Measurements from ENCODE around the gene SEC22A.

Gene SEC22A

DNA sequence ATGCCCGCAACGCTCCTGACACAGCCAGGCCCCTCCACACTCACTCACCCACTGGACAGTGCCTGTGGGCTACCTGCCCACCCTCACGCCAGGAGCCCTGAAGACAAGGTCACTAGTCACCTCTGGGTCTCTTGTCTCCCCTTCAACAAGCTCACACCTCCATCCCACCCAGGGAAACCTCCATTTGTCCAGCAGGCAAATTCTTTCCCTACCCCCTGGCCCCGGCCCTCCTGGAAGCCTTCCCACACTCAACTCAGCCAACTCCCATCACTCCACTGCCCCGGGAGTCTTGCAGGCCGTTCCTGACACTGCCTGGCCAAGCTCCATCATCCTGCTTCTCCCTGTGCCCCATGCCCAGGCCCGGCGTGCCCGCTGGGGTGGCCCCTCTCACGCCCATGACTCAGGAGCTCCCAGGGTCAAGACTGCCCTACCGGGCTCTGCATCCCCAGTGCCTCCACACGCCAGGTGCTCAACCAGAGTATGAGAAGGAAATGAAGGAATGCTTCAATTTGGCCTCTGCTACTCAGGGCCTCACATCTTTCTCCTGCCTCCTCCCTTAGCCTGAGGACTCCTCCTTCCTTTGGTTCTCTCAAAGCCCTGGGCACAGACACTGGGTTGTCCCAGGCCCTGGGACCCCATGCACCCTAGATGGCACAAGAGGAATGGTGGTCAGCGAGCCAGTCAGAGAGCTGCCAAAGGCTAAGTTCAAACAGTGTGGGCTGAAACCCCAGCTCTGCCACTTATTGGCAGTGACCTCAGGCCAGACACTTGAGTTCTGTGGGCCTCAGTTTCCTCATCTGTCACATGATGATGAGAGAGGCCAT, 88.6 kb downstream of the SEC22A start:
- no peak for DNase-seq

DNA sequence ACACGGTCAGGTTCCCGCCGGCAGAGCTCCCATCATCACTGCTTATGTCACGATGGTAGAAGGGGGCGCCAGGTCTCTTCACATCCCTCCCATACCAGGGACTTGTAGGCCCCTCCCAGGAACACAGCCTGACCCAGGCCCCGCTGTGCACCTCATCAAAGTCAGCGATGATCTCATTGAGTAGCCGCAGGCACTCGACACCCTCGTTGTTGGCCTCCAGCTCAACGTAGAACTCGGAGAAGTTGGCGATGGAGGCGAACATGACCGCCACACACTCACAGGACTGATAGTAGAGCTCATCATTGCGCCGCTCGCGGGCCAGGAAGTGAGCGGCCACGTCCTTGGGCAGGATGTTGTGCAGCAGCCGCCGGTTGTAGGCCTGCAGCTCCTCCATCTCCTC, 89.2 kb downstream of the SEC22A start:
- DNase-seq: no peak

DNA sequence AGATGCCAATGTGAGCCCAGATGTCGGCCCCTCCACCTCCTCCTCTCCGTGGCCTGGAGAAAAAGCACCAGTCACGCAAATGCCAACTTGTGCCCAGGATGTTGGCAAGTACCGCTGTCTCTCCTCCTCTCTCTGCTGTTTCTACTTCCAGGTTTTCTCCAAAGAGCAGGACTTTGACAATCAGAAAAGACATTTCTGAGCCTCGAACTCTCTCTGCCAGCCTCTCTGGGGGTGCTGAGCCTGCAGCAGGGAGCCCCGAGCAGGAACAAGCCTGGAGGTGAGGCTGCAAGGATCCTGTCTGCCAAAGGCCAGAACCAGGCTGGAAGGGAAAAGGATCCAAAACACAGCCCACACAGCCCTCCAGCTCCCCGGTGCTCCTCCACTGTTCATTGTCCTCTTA, 89.7 kb downstream of the SEC22A start:
- DNase-seq: no peak

DNA sequence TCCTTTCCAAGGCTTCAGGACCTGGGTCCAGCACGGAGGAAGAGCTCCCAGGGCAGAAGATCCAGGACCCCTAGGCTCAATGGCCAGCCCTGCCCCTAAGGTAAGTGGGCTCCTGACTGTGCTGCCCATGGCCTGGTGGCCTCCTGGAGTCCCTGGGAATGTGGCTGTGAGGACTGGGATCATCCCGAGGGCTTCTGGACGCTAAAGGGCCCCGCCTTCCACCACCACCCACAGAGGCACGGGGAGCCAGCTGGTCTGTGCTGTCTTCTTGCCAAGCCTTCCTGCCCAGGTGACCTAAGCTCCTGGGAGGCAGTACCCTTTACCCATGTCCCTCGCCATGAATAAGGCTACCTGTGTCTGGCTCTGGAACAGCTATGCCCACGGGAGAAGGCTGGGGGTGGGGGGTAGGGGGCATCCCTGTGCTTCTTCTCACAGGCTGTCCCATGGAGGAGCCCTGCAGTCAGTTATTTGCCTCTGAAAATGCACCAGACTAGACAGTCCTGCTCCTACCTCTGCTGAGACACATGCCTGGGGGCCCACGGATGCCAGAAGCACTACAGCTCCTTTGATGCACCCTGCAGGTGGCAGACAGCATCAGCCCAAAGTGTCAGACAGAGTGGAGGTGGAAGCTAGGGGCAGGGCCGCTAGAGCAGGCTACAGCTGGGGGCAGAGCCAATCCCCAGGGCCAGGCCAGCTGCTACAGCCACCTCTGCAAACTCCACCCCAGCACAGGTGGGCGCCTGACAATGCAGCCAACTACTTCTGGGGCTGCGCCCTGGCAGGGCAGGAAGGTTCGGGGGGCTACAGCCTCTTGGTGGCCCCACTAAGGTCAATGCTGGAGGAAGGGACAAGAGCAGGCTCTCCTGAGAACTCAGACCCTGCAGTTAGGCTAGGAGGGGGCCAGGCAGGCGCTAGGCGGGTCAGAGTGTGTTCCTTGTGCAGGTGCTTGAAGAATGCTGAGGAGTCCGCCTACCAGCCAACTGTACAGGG, 90.9 kb downstream of the SEC22A start:
- no peak for DNase-seq

DNA sequence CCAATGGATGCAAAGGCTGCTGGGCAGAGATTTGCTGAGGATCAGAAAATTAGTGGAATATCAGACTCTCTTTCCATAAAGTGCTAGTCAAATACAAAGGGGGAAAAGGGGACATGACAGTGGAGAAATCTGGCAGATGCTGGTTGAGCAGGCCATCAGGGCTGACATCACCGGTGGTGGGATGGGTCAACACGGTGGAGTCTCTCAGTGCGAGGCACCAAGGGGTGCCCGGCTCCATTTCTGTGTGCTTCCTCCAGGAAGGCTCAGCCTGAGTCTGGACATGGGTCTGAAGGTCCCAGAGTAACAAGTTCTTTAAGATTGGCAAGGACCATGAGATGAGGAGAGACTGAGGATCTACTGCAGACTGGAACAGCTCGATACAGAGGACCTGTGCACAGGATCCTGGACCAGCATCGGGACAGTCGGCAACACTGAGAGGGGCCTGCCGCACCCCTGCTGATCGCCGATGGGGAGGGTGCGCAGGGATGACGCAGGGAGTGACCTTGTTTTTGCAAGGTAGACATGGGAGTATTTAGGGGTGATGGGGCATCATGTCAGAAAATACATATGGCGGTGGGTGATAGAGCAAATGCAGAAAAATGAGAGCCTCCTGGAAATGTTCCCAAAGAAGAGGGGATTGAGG, 92.7 kb downstream of the SEC22A start:
- no peak for DNase-seq

DNA sequence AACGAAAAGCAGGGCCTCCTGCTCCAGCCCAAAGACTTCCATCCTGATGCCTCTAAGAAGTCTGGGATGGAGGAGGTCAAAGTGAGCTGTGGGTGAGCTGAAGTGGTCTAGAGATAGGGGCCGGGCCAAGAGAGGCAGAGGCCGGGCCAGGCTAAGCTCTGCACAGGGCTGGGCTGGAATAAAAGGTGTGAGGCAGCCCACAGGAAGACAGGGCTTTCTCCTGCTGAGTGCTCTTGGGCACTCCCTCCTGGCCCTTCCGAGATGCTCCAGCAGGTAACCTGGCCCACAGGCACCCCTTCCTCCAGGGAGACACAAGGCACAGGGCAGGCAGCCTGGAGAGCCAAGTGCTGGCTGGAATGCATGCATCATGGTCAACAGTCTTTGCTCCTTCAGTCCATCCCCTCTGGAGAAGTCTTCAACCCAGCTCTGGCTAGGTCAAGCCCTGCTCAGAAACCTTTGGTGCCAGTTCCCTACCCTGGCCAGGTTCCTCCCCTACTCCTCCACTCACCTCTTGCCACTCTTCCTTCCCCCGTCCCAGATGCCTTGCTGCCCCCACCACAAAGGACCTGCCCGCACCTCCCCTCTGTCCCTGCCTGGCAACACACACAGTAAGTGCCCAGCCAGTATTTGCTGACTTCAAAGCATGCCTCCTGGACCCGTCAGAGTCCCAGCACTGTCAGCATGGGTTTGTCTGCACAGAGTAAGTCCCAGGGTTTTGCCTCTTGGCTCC, 93.6 kb downstream of the SEC22A start:
- DNase-seq: no peak

DNA sequence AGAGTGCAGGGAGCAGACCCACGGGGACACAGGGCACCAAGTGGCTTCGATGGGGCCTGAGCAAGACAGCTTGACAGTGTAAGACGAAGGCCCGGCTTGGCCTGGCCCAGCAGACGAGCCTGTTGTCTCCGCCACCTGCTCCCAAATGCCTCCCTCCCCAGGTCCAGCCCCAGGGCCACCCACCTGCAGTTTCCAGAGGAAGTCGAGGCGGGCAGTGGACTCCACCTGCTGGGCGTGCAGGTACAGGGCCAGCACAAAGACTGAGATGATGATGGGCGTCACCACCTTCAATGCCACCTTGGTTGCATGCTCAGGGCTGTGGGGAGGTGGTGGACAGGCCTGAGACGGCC, 94.1 kb downstream of the SEC22A start:
- no peak for DNase-seq

DNA sequence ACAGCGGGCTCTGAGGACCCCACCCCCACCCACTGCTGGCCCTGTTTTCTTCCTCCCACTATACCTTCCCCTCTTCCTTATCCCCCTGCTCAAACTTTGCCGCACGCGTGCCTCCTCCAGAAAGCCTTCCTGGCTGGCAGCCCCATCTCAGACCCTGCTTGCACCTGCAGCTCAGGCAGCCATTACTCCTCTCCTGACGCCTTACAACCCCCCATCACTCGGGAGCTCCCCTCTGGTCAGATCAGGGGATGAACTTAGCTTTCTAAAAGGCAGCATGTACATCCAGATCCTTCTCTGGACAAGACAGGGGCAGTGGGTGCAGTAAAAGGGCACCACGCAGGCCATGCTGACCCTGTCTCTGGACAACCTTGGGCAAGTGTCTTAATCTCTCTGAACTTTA, 94.5 kb downstream of the SEC22A start:
- DNase-seq: no peak

DNA sequence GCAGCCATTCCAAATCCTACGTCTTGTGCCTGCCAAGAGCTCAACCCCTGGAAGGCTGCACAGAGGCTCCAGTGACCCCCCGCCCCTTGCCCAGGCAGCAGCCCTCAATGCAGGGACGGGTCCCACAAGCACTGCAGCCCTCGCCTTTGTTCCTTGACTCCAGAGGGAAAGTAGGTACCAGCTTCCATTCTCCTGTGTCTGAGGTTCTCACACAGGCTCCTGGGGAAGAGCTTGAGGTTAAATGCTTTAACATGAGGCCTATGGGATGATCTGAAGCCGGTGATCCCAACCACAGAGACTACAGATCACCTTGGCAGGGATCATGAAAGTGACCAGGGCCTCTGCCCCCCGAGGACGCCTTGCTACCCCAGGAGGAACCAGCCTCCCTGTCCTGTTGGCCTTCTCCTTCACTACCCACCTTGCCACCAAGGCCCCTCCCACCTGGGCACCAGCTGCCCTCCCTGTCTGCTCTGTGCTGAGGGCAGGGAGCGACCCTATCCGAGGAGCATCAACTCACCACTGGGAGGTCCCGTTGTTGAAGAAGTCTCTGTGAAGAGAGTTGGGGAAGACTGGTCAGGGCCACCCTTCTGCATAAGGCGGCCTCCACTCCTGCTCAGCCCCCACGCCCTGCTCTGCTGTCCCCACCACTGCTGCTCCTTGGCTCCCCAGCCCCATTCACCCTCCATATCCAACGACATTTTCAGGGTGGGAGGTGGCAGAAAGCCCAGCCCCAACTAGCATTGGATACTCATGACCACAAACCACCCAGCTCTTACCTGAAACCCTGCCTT, 95.3 kb downstream of the SEC22A start:
- no peak for DNase-seq

DNA sequence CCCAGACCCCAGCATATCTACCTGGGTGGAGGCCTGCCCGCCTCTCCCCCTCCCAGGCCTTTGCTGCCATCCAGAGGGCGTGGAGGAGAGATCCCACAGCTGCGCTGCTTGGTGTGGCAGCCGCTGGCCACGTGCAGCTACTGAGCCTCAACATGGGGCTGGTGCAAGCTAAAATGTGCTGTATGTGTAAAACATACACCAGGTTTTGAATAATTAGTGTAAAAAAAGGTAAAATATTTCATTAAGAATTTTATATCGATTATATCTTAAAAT, 95.8 kb downstream of the SEC22A start:
- DNase-seq: no peak

DNA sequence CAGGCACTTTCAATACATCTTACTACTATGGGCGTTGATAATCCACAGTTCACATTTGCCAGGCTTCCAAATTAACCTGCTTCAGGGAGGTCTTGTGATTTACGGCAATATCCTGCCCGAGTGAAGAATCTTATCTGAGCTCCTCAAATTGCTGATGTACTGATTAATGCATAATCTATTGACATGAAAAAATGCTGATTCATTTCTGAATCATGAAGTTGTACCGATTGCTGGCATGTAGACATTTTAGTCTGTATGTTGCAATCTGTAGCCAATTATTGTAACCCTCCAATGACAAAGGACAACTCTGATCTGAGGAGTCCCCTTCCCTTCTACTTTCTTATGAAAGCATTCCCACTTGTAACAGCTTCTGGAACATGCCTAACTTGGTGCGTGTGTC, 97.2 kb downstream of the SEC22A start:
- no peak for DNase-seq

DNA sequence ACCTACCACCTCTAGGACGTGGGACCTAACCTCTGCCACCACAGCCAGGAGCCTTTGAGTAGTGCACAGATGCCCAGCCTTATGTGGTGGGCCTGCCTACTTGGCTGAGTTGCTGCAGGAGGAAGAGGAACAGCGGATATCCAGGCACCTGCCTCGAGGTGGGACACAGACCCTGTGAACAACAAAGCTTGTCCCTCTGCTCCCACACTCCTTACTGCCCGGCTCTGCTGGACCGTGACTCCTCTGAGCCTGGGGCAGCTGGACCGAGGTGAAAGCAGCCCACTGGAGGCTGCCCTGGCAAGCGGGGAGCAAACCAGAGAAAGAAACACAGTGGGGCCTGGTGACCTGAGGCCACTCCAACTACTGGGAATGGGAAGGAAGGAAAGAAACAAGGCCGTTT, 97.8 kb downstream of the SEC22A start:
- DNase-seq: no peak

DNA sequence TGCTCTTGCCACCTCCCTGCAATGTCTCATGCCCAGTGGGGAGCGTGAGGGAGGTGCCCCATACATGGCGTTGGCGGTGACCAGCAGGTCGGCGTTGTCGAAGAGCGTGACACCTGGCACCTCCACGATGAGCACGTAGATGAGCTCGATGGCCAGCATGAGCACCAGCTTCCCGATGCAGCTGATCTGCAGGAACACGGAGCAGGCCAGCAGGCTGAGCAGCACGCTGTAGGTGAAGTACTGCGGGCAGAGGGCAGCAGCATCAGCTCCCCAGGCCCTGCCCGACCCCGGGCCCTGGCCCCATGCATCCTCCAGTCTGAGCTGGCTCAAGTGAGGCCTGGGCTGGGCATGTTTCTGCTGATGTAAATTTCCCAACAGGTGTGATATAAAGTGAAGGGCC, 98.3 kb downstream of the SEC22A start:
- no peak for DNase-seq

DNA sequence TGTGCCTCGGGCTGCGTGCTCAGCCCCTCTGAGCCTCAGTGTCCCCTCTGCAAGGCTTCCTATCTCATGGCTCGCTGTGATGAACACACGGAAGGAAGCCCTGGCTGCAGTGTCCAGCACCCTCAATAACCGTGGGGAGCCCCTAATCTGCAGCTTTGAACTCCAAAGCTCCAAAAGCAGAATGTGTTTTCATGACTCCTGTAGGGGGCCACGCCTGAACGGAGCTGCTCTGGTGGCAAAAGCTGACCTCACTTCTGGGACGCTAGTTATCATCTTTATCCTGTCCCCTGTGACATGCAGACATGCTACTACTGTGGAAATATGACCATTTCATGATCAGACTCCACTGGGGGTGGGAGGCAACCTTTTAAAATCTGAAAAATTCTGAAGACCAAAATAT, 98.8 kb downstream of the SEC22A start:
- DNase-seq: no peak

DNA sequence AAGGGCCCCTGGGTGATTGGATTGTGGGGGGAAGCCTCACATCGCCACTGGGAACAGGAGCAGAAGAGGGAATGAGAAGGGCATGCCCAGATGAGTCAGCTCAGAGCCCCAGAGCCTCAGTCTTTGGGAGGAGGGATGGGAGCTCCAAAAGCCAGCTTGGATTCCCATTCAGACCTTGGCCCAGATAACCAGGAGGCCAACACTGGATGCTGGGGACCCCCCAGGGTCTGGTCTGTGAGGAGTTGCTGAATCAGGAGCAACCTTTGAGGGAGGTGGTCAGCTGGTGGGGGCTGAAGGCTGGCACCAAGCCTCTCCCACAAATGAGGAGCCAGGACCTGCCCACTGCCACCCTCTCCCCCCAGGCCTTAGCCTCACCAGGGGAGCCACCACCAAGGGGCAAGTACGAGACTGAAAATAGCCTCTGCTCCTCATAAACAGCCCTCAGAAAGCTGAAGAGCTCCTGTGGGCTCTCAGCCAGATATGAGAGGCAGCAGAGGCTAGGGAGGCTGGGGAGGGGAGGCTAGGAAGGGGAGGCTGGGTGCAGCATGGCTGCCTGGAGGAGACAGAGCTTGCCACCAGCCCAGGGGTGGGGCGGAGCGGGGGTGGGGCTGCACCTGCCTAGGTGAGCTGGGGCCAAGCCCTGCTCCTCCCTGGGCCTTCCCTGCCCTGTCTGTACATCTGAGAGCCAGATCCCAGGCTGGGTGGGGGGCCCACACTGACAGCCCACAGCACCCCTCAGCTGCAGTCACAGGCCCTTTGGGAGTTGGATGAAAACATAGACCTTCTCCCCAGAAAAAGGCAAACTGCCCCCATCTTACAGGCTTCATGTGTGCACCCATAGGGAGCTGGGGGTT, 99.8 kb downstream of the SEC22A start:
- no peak for DNase-seq

DNA sequence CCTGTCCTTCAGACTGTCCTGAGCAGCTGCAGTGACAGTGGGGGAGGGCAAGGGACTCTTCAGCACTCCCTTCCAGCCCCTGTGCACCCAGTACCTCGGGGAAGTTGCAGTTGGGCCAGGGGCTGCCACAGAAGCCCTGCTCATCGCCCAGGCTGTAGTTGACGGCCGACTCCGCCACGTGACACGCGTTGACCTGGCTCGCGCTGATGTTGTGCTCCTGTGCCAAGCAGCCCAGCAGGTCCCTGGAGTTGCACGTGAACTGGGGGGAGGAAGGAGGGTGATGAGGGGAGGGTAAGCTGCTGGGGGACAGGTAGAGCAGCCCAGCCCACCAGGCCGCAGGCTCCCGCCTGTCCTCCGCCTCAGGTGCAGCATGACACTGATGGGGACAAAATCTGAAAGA, 101.2 kb downstream of the SEC22A start:
- DNase-seq: no peak

DNA sequence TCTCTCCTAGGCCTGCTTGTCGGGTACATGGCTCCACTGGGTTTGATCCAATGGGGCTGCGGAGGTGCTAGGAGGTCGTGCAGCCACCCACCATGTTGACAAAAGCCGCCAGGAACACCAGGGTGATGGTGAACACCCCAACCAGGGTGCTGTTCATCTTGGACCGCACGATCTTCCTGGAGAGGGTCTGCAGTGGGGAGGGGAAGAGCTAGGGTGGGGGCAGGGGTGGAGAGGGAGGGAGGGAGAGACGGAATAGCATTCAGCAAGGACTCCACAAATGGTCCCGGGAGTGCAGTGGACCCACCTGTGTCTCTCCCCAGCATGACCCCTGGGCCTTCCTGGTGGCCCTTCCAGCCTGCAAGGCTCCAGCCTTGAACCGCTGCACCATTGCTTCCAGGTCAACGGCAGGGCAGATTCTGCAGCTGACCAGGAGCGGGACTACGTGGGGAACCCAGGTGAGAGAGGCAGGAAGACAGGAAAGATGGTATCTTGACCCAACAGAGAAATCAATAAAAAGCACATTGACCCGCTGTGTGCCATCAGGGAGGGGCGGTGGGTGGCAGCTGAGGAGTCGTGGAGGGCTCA, 102.3 kb downstream of the SEC22A start:
- no peak for DNase-seq

DNA sequence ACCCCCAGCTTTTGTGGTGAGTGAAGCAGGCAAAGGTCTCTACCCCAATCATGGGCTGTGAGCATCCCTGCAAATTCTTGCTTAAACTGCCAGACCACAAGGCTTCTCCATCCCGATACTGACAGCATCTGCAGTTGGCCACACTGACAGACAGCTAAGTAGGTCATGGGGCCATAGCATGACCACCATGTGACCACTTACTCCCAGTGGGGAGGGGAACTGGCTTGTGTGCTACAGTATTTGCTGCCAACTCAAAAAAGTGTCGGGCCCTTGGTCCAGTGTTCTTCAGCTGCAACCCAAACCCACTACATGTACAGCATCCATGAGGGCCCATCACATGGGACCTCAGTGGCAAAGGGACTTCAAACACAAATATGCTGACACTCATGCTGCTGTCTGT, 103.4 kb downstream of the SEC22A start:
- no peak for DNase-seq

DNA sequence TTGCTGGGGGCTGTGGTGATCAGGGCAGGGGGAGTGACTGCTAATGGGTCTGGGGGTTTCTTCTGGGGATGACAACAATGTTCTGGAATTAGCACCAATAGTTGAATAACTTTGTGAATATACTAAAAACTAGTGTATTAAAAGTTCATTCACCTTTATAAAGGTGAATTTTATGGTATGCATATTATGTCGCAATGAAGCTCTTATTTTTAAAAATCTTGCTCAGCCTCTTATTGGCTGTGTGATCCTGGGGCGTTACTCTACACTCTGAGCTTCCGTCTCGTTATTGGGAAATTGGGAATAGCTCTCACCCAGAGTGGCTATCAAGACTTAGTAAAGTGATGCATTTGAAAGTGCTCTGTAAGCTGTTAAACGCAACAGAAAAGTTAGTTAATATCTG, 105.3 kb downstream of the SEC22A start:
- DNase-seq: no peak

DNA sequence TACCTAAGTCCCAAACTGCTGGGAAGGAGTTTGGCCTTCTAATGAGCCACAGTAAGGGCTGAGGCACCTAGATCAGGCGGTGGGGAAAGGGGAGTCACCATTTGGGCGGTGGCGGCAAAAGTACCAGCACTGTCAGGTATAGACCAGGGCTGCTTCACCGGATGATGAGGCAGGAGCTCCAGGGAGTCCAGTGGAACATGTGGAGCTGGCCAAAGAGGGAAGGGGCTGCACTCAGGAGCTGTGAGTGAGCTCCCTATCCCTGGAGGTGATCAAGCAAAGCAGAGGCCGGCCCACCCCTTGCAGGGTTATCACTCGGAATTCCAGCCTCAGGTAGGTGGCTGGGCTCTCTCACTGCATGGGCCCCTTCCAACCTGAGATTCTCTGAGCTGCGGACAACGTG, 108.4 kb downstream of the SEC22A start:
- DNase-seq: no peak

DNA sequence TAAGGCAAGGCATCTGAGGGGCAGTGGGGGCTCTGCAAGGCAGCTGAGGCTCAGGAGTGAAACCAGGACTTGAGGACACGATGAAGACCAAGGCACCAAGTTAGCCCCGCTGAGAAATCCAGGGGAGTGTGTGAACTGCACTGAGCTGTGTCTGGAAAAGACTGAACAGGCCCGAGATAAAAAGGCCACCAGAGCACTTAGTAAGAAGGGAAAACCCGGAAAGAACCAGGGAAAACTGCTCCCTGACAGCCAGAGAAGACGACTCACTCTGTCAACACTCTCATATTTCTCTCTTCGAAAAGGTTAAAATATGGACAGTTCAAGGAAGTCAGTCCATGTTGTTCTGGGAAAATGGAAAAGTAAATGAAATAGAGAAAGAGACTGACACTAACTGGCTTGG, 109.0 kb downstream of the SEC22A start:
- DNase-seq: no peak

Measured in NCI-H345 (cell line).